Dermis microvascular lymphatic vessel endothelial cell (primary cell): Measurements from ENCODE around the gene PLAGL2. TPM values are rescaled to one million over a fixed set of nuclear protein-coding genes. Genes with fewer than 3 reads are reported as not detected.
"Not testable (repeated sequence)": the region's sequence is repeated elsewhere in the genome, so short reads cannot be mapped to it uniquely, and the experiment has no call there.

Source experiments
- DNase-seq, 2 donors: peaks; one replicate each; pipeline versions ENCODE4 v3.0.0 to v3.0.0-alpha.2; 2010; ENCODE audit warnings: low read depth in 2 of 2
- total RNA-seq: library from RNA; depleted of rRNA; stranded (reverse); fragments of >200 nt; gene quantifications from 2 replicates; pipeline ENCODE4 v1.2.1, GENCODE V29; 2014

PLAGL2 gene
- total RNA-seq: 2.3 and 3.5 TPM in 2 replicates

- DNase-seq: peak; percentile 58 to 89
Measured at GRCh38 chr20:32207626-32208498, at the start of gene PLAGL2, which contains the start of gene POFUT1. TSS of gene PLAGL2 (minus strand) at chr20:32207743. CDS start at chr20:32202178, 5,565 bp downstream. TSS of gene POFUT1 (plus strand) at chr20:32207880. CDS start at chr20:32207942, 62 bp downstream.

DNA sequence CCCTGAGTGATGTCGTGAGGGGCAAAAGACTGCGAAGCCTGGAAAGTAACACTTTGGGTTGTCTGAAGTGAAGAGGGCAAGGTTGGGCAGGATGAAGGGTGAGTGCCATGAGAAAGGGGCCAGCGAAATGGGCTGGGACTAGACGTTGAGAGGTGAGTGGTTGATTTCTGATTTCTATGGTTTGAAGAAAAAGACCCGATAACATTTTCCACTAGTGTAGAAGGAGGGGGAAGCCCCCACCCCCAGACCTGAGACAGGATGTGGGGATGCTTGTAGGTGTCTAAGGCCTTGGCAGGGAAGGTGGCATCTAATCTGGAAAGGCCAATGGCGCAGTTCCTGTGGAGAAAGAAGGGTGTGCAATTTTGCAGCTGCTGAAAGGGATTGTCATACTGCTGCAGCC is 44.6 kb upstream of the PLAGL2 start:
- no peak for DNase-seq

GRCh38 chr20:32251470-32251869 is 43.9 kb upstream of the PLAGL2 start:
- DNase-seq: no peak

GRCh38 chr20:32249030-32249738 is 41.6 kb upstream of the PLAGL2 start:
- DNase-seq: no peak

DNA sequence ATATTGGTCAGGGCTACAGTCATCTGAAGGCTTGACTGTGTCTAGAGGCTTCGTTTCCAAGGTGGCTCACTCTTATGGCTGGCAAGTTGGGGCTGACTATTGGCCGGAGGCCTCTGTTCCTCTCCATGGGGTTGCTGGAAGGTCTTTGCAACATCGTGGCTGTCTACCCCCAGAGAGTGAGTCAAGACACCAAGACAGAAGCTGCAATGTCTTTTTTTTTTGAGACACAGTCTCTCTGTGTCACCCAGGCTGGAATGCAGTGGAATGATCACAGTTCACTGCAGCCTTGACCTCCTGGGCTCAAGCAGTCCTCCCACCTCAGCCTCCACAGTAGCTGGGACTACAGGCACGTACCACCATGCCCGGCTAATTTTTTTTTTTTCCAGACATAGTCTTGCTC is 40.5 kb upstream of the PLAGL2 start:
- DNase-seq: no peak

DNA sequence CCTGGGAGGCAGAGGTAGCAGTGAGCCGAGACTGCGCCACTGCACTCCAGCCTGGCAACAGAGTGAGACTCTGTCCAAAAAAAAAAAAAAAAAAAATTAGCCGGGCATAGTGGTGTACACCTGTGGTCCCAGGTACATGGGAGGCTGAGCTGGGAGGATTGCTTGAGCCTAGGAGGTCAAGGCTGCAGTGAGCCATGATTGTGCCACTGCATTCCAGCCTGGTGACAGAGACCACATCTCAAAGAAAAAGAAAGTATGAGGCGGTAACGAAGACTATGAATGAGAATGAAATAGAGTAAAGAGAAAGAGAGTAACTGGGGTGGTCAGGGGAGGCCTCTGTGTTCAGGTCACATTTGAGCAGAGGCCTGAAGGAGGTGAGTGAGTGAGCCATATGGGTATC is 38.7 kb upstream of the PLAGL2 start:
- DNase-seq: not testable (repeated sequence)

GRCh38 chr20:32244959-32245358 is 37.4 kb upstream of the PLAGL2 start:
- DNase-seq: no peak

GRCh38 chr20:32244150-32244823 is 36.7 kb upstream of the PLAGL2 start:
- DNase-seq: no peak

DNA sequence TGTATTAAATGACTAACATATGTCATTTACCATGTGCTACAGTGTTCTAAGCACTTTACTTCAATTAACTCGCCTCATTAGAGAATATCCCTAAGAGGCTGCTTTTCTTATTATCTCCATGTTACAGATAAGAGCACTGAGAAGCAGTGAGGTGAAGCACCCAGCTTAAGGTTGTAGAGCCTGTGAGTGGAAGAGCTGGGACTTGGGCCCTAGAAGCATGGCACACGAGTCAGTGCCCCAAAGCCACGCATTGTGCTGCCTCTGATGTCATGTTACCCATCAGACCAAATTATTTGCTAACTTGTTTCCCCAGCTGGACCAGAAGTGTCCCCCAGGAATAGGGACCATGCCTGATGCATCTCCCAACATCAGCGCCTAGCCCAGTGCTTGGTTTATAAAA is 34.3 kb upstream of the PLAGL2 start:
- no peak for DNase-seq

- no peak for DNase-seq
Measured at GRCh38 chr20:32240205-32240604, 32.7 kb upstream of the PLAGL2 start.

DNA sequence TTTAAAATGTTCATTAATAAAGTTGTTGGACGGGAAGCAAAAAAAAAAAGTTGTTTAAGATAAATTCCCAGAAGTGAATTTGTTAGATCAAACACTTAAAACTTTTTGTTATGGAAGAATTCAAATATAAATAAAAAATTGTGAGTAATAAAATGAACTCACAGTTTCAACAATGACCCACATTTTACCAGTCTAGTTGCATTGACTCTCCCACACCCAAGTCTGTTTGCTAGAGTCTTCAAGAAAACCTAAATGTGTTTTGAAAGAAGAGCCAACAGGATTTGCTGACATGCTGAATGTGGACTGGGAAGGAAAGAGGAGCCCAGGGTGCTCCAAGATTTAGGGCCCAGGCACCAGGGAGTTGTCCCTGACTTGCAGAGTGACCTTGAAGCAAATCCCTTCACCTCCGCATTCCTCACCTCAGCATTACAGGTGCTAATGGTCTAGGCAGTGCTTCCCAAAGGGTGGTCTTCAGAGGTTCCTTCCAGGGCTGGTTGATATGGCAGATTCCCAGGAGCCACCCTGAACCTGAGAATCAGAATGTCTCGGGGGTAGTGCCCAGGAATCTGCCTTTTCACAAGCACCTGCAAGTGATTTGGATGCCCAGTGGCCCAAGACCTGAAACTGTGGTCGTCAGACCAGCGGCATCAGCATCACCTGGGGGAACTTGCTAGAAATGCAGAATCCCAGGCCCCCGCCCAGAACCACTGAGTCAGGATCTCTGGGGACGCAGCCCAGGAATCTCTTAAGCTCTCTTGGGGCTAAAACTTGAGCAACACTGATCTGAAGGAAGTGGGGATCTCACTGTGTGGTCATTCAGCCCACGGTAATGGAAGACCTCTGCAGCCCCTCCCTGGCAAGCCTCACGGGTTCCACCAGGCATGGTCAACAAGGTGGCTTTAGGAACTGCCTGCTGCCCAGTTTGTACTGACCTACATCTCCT is 31.2 kb upstream of the PLAGL2 start:
- no peak for DNase-seq

DNA sequence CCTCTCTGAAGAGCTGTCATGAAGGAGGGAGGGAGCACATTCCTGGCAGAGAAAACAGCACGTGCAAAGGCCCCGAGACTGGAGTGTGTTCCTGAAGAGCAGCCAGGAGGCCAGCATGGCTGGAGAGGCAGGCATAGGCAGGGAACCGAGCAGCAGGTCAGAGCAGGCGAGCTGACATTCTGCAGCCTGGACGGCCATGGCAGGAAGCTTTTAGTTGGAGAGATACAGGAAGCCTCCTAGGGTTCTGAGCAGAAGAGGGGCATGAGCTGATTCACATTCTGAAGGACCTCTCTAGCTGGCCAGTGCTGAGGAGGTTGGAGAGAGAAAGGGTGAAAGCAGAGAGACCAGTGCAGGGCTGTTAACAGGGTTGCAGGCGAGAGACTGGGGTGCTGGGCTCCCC is 29.9 kb upstream of the PLAGL2 start:
- no peak for DNase-seq

- no peak for DNase-seq
Measured at GRCh38 chr20:32236819-32237218, 29.3 kb upstream of the PLAGL2 start.

DNA sequence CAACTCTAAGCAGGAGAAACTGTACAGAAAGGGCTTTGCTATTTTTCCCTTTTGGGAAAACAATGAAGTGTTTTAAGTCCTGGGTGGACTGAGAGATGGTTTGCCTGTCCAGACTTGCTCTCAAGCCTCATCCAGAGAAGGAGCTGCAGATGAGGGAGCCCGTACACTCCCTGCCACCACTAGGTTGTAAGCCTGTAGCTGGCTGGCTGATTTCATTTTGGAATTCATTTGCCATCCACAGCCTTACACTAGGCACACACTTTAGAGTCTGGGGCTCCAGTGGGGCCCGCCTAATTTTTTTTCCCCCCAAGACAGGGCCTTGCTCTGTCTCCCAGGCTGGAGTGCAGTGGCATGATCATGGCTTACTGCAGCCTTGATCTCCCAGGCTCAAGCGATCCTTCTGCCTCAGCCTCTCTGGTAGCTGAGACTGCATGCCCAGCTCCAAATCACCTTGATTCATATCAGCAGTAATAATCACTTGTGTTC is 28.5 kb upstream of the PLAGL2 start:
- no peak for DNase-seq

DNA sequence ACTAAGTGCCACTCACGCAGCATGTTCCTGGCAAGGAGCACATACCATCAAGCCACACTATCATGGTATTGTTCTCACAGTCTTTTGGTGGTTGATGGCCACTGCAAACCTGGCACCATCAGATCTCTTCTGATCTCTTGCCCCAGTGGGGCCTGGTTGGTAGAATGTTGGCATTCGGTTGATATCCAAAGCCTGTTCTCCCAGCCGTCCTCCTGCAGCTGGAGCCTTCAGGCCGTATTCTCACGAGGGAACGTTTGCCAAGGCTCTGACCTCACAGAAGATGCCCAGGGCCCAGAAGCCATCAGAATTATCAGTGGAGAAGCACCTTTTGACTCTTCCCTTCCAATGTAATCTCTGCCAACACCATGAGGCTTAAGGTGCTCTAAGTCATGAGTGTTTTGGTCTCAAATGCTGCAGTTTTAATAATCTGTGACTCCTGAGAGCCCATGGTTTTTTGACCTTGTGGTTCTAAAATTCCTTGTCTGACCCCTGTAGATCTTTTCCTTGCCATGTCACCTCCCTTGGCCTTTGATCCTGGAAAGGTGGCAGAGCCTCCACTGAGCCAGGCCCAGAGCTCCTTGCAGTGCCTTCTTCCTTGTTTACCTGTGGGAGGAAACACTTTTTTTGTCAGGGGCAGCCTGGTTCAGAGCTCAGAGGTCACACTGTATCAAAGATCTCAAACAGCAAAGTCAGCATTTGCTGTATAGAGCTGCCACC is 27.9 kb upstream of the PLAGL2 start:
- no peak for DNase-seq

GRCh38 chr20:32234135-32234808 is 26.7 kb upstream of the PLAGL2 start:
- no peak for DNase-seq

DNA sequence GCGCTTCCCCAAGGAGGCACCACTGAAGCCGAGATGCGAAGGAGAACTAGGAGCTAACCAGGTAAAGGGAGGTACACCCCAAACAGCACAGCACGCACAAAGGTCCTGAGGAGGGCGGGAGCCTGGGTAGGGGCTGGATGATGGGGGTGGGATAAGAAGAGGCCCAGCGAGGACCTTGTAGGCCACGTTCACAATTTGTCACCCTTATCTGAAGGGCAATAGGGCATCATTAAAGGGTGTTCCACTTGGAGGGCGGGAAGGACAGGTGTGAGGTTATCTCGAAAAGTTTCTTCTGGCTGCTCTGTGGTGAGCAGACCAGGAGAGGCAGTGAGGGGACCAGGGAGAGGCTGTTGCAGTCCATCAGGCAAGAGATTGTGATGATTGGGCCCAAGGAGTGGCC is 25.7 kb upstream of the PLAGL2 start:
- DNase-seq: no peak

DNA sequence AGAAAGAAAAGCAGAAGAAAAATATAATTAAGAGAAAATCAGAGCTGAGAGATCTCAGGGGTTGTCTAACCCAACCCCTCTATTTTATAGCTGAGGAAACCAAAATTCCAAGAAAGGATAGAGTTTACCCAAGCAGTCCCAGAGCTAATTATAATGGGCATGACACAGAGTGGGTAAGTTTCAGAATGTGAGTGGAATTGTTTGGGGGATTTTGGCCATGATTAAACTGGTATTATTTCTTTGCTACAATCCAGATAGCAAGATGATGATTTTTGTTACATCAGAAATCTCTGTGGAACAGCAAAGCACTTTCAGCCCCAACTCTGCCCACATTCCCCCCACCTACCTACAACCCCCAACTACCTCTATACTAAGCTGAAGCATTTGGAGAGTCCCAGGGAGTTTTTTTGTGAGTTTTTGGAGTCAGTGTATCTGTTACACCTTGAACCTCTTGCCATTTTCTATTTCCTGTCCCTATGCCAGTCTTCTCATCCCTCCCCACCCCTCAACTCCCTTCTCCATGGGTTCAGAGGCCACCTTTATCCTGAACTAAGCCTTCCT is 24.9 kb upstream of the PLAGL2 start:
- DNase-seq: no peak

DNA sequence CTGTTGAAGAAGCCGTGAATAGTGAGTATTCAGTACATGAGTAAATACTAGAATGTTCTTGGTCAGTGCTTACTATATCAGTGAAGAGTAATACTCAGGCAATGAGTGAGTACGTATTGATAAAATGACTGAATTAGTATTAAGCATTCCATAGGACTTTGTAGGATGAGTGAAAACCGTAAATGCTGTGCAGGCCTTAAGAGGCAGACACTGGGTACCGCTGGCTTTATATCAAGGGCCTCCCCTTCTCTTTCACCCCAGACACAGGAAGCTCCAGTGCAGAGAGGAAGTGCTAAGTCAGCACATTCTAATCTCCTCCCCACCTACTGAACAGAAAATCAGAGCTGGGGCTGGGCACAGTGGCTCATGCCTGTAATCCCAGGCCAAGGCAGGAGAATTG is 24.3 kb upstream of the PLAGL2 start:
- DNase-seq: peak; percentile 16 to 37
